Measurements from ENCODE around the gene CALN1. TPM values are rescaled to one million over a fixed set of nuclear protein-coding genes. Genes with fewer than 3 reads are reported as not detected.

The CALN1 gene
- total and polyA plus RNA-seq, 2 experiments from 2014 or later: 0.23 to 0.28 TPM

DNA sequence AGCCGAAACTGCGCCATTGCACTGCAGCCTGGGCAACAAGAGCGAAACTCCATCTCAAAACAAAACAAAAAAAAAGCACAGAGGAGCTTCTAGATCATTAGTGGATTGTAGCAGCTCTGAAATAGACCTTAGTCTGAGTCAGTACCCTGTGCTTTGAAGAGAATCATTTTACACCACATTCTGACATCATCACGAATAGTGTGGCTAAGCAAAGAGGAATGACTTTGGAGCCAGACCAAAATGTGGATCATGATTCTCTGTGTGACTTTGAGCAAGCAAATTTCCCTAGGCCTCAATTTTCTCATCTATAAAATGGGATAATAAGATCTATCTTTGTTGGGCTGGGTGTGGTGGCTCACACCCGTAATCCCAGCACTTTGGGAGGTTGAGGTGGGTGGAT is 618.9 kb downstream of the CALN1 start:
- Histone ChIP-seq H3K4me3 (no peak overlapping the region), H3K9me3 (ENCODE audit: low read depth) (no peaks in the 10 kb centered on the region), H3K4me2 (no peak overlapping the region), H3K4me1 (ENCODE audit: insufficient read depth) (no peaks in the 10 kb centered on the region), H4K20me1 (ENCODE audit: insufficient read depth, poor library complexity, severe bottlenecking) (no peaks in the 10 kb centered on the region), H2AFZ (no peak overlapping the region), H3K79me2 (no peaks in the 10 kb centered on the region), H3K9me2 (replicated peaks; ENCODE audit: insufficient read depth) (no peaks in the 10 kb centered on the region), H3K27ac (no peak overlapping the region), H3K27me3 (no peaks in the 10 kb centered on the region), H3K36me3 (replicated peaks; ENCODE audit: insufficient read depth, low read depth) (no peaks in the 10 kb centered on the region)
- no peak for DNase-seq (ENCODE audit: low spot score)
- WGBS (ENCODE audit: low lambda C conversion rate, missing lambda C conversion rate): 94% methylated on average over 5 of the region's 5 CpGs
- TF ChIP-seq EZH2phosphoT487 (IDR thresholded peaks at IDR 0.05; ENCODE audit: low read depth, severe bottlenecking, unreplicated experiment): no peak
- no peak for TF ChIP-seq EZH2 (IDR thresholded peaks at IDR 0.05; ENCODE audit: borderline replicate concordance)
- TF ChIP-seq, protein P1, sequence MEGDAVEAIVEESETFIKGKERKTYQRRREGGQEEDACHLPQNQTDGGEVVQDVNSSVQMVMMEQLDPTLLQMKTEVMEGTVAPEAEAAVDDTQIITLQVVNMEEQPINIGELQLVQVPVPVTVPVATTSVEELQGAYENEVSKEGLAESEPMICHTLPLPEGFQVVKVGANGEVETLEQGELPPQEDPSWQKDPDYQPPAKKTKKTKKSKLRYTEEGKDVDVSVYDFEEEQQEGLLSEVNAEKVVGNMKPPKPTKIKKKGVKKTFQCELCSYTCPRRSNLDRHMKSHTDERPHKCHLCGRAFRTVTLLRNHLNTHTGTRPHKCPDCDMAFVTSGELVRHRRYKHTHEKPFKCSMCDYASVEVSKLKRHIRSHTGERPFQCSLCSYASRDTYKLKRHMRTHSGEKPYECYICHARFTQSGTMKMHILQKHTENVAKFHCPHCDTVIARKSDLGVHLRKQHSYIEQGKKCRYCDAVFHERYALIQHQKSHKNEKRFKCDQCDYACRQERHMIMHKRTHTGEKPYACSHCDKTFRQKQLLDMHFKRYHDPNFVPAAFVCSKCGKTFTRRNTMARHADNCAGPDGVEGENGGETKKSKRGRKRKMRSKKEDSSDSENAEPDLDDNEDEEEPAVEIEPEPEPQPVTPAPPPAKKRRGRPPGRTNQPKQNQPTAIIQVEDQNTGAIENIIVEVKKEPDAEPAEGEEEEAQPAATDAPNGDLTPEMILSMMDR (IDR thresholded peaks at IDR 0.05; ENCODE audit: poor library complexity): no peak

DNA sequence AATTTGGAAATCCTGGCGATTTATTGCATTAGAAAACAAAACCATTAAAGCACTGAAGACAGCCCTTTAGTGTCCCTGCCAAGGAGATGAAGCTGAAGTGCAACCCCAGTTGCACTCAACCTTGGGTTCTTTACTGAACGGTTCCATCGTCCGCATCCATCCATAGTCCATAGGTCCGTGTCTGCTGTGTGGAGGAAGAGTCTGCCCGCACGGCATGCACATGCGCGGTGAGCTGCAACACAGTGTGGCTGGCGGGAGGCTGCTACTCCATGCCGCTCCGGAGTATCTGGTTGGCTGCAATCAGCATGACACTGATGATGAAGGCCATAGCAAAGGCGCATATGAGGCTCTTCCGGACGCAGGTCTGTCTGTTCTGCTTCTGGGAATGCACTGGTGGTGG is 624.6 kb downstream of the CALN1 start:
- DNase-seq (ENCODE audit: low spot score): no peak

DNA sequence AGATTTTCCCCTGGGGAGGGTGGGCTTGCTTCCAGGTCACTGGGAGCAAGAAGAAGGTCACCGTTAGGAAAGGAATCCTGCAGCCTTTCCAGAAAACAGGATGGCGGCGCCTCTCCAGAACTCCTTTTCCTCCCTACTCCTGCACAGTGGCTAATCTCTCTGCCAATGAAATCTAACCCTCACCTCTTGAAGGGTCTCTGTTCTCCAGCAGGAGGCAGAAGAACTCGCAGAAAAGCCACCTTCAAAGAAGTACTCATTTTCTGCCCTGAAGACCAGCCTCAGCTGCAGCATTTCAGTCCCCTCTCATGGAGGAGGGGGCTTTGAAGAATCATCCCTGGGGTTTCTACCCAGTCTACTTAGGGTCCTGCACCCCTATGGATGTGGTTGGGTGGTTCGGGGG is 626.9 kb downstream of the CALN1 start:
- H3K9me3 ChIP-seq (ENCODE audit: low read depth): no peaks in the 10 kb centered on the region
- no peaks in the 10 kb centered on the region for H4K20me1 ChIP-seq (ENCODE audit: insufficient read depth, poor library complexity, severe bottlenecking)
- no peaks in the 10 kb centered on the region for H3K79me2 ChIP-seq
- no peak overlapping the region for H3K4me3 ChIP-seq
- DNase-seq (ENCODE audit: low spot score): no peak
- 86% methylated on average over 5 of the region's 5 CpGs for WGBS (ENCODE audit: low lambda C conversion rate, missing lambda C conversion rate)
- no peaks in the 10 kb centered on the region for H3K27me3 ChIP-seq
- H3K4me1 ChIP-seq (ENCODE audit: insufficient read depth): no peaks in the 10 kb centered on the region
- H3K27ac ChIP-seq: no peak overlapping the region
- H3K4me2 ChIP-seq: no peak overlapping the region
- H3K9me2 ChIP-seq (replicated peaks; ENCODE audit: insufficient read depth): no peaks in the 10 kb centered on the region
- H2AFZ ChIP-seq: no peak overlapping the region
- H3K36me3 ChIP-seq (replicated peaks; ENCODE audit: insufficient read depth, low read depth): no peaks in the 10 kb centered on the region
- TF ChIP-seq EZH2phosphoT487 (IDR thresholded peaks at IDR 0.05; ENCODE audit: low read depth, severe bottlenecking, unreplicated experiment): no peak
- TF ChIP-seq, protein P1 (IDR thresholded peaks at IDR 0.05; ENCODE audit: poor library complexity): no peak
- TF ChIP-seq EZH2 (IDR thresholded peaks at IDR 0.05; ENCODE audit: borderline replicate concordance): no peak

More for the DNA sequence above, 624.6 kb downstream of the CALN1 start:
- H3K79me2 ChIP-seq: no peaks in the 10 kb centered on the region
- WGBS (ENCODE audit: low lambda C conversion rate, missing lambda C conversion rate): 98% methylated on average over 15 of the region's 15 CpGs
- no peaks in the 10 kb centered on the region for H3K4me1 ChIP-seq (ENCODE audit: insufficient read depth)
- no peaks in the 10 kb centered on the region for H3K27me3 ChIP-seq
- no peak overlapping the region for H3K4me2 ChIP-seq
- TF ChIP-seq EZH2 (IDR thresholded peaks at IDR 0.05; ENCODE audit: borderline replicate concordance) (no peak), EZH2phosphoT487 (IDR thresholded peaks at IDR 0.05; ENCODE audit: low read depth, severe bottlenecking, unreplicated experiment) (no peak)
- TF ChIP-seq, protein P1 (IDR thresholded peaks at IDR 0.05; ENCODE audit: poor library complexity): no peak
- no peak overlapping the region for H2AFZ ChIP-seq
- H4K20me1 ChIP-seq (ENCODE audit: insufficient read depth, poor library complexity, severe bottlenecking): no peaks in the 10 kb centered on the region
- no peak overlapping the region for H3K27ac ChIP-seq
- H3K9me3 ChIP-seq (ENCODE audit: low read depth): no peaks in the 10 kb centered on the region
- H3K9me2 ChIP-seq (replicated peaks; ENCODE audit: insufficient read depth): no peaks in the 10 kb centered on the region
- H3K36me3 ChIP-seq (replicated peaks; ENCODE audit: insufficient read depth, low read depth): no peaks in the 10 kb centered on the region
- H3K4me3 ChIP-seq: no peak overlapping the region

DNA sequence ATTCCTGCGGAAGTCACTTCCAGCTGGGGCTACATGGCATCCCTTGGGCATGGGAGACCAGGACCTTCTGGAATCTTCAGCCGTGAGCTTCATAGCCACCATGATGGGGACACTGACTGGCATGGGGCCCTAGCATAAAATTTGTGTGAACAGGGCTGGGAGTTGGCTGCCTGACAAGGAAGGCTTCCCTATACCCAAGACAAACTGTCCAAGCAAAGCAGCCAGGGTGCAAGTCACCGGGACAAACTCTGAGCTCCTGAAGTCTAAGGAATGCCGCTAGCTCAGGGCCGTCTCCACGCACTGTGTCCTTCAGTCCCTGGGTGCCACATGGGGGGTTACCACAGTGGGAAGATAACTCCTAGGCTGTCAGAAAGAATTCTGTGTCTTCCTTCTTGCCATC is 627.4 kb downstream of the CALN1 start:
- Histone ChIP-seq H2AFZ (no peak overlapping the region), H3K79me2 (no peaks in the 10 kb centered on the region), H3K27me3 (no peaks in the 10 kb centered on the region), H3K36me3 (replicated peaks; ENCODE audit: insufficient read depth, low read depth) (no peaks in the 10 kb centered on the region), H3K4me1 (ENCODE audit: insufficient read depth) (no peaks in the 10 kb centered on the region), H3K9me3 (ENCODE audit: low read depth) (no peaks in the 10 kb centered on the region), H3K27ac (no peak overlapping the region), H3K4me2 (no peak overlapping the region), H3K4me3 (no peak overlapping the region), H3K9me2 (replicated peaks; ENCODE audit: insufficient read depth) (no peaks in the 10 kb centered on the region), H4K20me1 (ENCODE audit: insufficient read depth, poor library complexity, severe bottlenecking) (no peaks in the 10 kb centered on the region)
- 95% methylated on average over 6 of the region's 6 CpGs for WGBS (ENCODE audit: low lambda C conversion rate, missing lambda C conversion rate)
- TF ChIP-seq, protein P1 (IDR thresholded peaks at IDR 0.05; ENCODE audit: poor library complexity): no peak
- TF ChIP-seq EZH2 (IDR thresholded peaks at IDR 0.05; ENCODE audit: borderline replicate concordance): no peak
- no peak for TF ChIP-seq EZH2phosphoT487 (IDR thresholded peaks at IDR 0.05; ENCODE audit: low read depth, severe bottlenecking, unreplicated experiment)
- DNase-seq (ENCODE audit: low spot score): no peak
